Kidney (tissue), 14 donors: ENCODE results near the gene KRTAP1-5. TPM values are rescaled to one million over a fixed set of nuclear protein-coding genes. Genes with fewer than 3 reads are reported as not detected.

Experiments
- DNase-seq, 5 donors: peaks; one replicate each; pipeline ENCODE4 v3.0.0-alpha.2; 2013 to 2020
- FAIRE-seq: peaks from 2 replicates; lab custom pipeline; 2012; peaks lifted over from hg19 to GRCh38; lab: Jason Lieb, UNC
- H3K27ac ChIP-seq, 2 donors: one replicate each; pipeline ENCODE4 v1.7.0; 2013; ENCODE audit warnings: low read depth in 2 of 2, low read length in 2 of 2, inconsistent platforms in 1 of 2
- H3K27me3 ChIP-seq: one replicate; pipeline ENCODE4 v1.7.1; 2013; ENCODE audit warnings: low read length, inconsistent platforms; ENCODE audit not compliant: control insufficient read depth, insufficient read depth
- H3K36me3 ChIP-seq, 3 donors: one replicate each; pipeline versions ENCODE4 v1.7.0 to v1.7.1; 2013; ENCODE audit warnings: low read length in 3 of 3, control low read depth in 1 of 3, inconsistent platforms in 1 of 3; ENCODE audit not compliant: insufficient read depth in 3 of 3, control insufficient read depth in 2 of 3
- H3K4me1 ChIP-seq, 3 donors: one replicate each; pipeline versions ENCODE4 v1.7.0 to v1.7.1; 2013; ENCODE audit warnings: low read length in 3 of 3, inconsistent platforms in 1 of 3, low read depth in 1 of 3; ENCODE audit not compliant: control insufficient read depth in 2 of 3, insufficient read depth in 2 of 3
- H3K4me3 ChIP-seq, 3 donors: one replicate each; pipeline versions ENCODE4 v1.7.0 to v1.8.1; 2013; ENCODE audit warnings: low read length in 3 of 3, control low read depth in 1 of 3, inconsistent platforms in 1 of 3
- H3K9ac ChIP-seq, 3 donors: one replicate each; pipeline versions ENCODE4 v1.7.0 to v1.7.1; 2013; ENCODE audit warnings: low read length in 3 of 3, control low read depth in 1 of 3, inconsistent platforms in 1 of 3
- H3K9me3 ChIP-seq, 3 donors: one replicate each; pipeline versions ENCODE4 v1.7.0 to v1.7.1; 2013; ENCODE audit warnings: low read length in 3 of 3, control low read depth in 1 of 3, inconsistent platforms in 1 of 3; ENCODE audit not compliant: control insufficient read depth in 2 of 3, insufficient read depth in 1 of 3
- intact Hi-C: fragments of 100-400 bp; cut with DNase I; formaldehyde crosslinking; loops from one replicate; pipeline ENCODE4 v1.11.1; 2022
- polyA plus RNA-seq: library from polyadenylated mRNA; stranded (reverse); fragments of 350-450 nt; fragmentation: Illumina TruSeq; extraction: RNeasy Lipid Tissue Mini Kit (QIAGEN cat#74804); gene quantifications from one replicate; pipeline ENCODE4 v1.2.3, GENCODE V29; 2014; ENCODE audit warnings: low read depth, low replicate concordance; ENCODE audit not compliant: insufficient read depth
- total RNA-seq: library from RNA; stranded (reverse); fragmentation: NEBNext Ultra II Directional; extraction: Animal tissue kit (Norgen Biotek cat#: 25700); gene quantifications from one replicate; pipeline ENCODE4 v1.2.1, GENCODE V29; 2021
- TF ChIP-seq, protein P1 (sequence below): IDR thresholded peaks from 3 replicates; pipeline ENCODE4 v1.5.1; 2012; ENCODE audit warnings: mild to moderate bottlenecking, moderate library complexity, borderline replicate concordance; ENCODE audit not compliant: insufficient read depth; ENCODE audit errors: extremely low read depth
- donor health status: control.
- donor health status: control.
- donor health status: control.
- donor health status: control.
- donor health status: control.
- donor health status: DM: yes; HTN: yes; CAD: no.
- donor health status: Normal renal cell carcinoma (clear cell type).

The KRTAP1-5 gene
- total and polyA plus RNA-seq, 2 donors from 2014 or later: not detected

DNA sequence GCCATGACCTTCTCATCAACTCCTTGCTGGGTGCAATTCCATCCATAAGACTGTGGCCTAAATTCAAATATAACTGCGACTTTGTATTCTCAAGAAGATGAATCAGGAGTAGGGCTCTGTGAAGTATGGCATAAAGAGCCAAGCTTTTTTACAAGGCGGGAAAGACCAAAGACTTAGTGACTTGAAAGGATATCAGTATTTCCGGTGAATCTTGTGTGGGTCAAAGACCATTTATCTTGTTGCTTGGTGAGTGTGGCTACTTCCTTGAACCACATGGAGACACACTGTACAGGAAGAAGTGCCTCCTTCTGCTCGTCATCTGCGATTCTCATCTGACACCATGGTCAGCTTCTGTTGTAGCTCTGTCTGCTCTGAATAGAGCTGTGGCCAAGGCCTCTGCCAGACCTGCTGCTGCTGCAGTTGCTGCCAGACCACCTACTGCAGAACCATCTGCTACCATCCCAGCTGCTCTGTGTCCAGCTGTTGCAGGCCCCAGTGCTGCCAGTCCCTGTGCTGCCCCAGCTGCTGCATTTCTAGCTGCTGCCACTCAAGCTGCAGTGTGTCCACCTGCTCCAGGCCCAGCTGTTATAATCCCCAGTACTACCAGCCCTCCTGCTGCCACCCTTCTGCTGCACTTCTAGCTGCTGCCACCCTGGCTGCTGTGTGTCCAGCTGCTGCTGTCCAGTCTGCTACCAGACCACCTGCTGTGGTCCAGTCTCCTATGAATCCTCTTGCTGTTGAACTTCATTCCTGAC, 44.8 kb upstream of the KRTAP1-5 start:
- TF ChIP-seq, protein P1, sequence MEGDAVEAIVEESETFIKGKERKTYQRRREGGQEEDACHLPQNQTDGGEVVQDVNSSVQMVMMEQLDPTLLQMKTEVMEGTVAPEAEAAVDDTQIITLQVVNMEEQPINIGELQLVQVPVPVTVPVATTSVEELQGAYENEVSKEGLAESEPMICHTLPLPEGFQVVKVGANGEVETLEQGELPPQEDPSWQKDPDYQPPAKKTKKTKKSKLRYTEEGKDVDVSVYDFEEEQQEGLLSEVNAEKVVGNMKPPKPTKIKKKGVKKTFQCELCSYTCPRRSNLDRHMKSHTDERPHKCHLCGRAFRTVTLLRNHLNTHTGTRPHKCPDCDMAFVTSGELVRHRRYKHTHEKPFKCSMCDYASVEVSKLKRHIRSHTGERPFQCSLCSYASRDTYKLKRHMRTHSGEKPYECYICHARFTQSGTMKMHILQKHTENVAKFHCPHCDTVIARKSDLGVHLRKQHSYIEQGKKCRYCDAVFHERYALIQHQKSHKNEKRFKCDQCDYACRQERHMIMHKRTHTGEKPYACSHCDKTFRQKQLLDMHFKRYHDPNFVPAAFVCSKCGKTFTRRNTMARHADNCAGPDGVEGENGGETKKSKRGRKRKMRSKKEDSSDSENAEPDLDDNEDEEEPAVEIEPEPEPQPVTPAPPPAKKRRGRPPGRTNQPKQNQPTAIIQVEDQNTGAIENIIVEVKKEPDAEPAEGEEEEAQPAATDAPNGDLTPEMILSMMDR: no peak
- H3K9me3 ChIP-seq: no peaks in the 10 kb centered on the region
- H3K27ac ChIP-seq: no peak overlapping the region
- H3K9ac ChIP-seq: no peak overlapping the region
- DNase-seq: peak in 1 of 5 donors; percentile 8
- intact Hi-C loops: no loop called here
- no peaks in the 10 kb centered on the region for H3K36me3 ChIP-seq
- no peak for FAIRE-seq
- H3K4me1 ChIP-seq: no peaks in the 10 kb centered on the region
- H3K4me3 ChIP-seq: no peak overlapping the region
- H3K27me3 ChIP-seq: no peaks in the 10 kb centered on the region

DNA sequence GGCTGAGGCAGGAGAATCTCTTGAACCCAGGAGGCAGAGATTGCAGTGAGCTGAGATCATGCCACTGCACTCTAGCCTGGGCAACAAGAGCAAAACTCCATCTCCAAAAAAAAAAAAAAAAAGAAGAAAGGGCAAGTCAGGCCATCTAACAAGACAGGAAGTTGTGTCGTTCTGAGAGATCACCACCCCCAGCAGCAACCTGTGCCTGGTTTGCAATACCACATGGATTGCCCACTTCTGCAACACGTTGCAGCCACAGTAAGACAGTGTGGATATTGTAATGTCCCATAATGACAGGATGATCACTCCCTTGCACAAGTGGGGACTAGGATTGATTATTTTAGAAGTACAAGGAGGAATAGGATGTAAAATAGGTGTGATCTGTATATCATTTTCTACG, 42.0 kb upstream of the KRTAP1-5 start:
- H3K9me3 ChIP-seq: no peaks in the 10 kb centered on the region
- no peaks in the 10 kb centered on the region for H3K4me1 ChIP-seq
- FAIRE-seq (no peak), DNase-seq (no peak)
- no peaks in the 10 kb centered on the region for H3K36me3 ChIP-seq
- no peak overlapping the region for H3K9ac ChIP-seq
- intact Hi-C loops: no loop called here
- H3K27ac ChIP-seq: no peak overlapping the region
- H3K27me3 ChIP-seq: no peaks in the 10 kb centered on the region
- TF ChIP-seq, protein P1: no peak
- H3K4me3 ChIP-seq: no peak overlapping the region

DNA sequence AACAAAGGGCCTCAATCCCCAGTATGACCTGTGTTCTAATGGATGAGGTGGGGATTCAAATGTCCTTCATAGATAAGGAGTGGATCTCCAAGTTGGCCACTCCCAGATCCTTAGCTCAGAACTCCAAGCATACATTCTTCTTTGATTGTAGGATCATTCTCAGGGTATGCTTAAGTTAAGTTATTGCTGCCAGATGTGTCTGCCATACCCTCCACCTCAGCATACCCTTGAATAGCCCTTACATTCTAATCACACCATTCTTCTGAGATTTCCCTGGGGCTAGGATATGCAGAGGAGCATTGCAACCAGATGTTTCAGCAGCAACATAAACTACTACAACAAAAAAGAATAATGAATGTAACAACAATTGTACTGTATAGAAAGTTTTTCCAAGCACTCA, 40.3 kb upstream of the KRTAP1-5 start:
- H3K4me3 ChIP-seq: no peak overlapping the region
- intact Hi-C loops: no loop called here
- no peak overlapping the region for H3K27ac ChIP-seq
- no peaks in the 10 kb centered on the region for H3K36me3 ChIP-seq
- no peak overlapping the region for H3K9ac ChIP-seq
- no peaks in the 10 kb centered on the region for H3K4me1 ChIP-seq
- TF ChIP-seq, protein P1: no peak
- DNase-seq: no peak
- FAIRE-seq: no peak
- H3K27me3 ChIP-seq: no peaks in the 10 kb centered on the region
- H3K9me3 ChIP-seq: no peaks in the 10 kb centered on the region
